Endothelial cell of umbilical vein (primary cell): Measurements from ENCODE around the gene CAPN7. TPM values are rescaled to one million over a fixed set of nuclear protein-coding genes. Genes with fewer than 3 reads are reported as not detected.

Experiments
- BruUV-seq: library from RNA; stranded (reverse); fragments of 400-500 nt; replicated peaks from 2 replicates; lab custom pipeline; 2021; lab: Mats Ljungman, UMichigan
- CTCF ChIA-PET: fragments of 300-600, 350-600 bp; sonication (Branson Sonifier 250); formaldehyde crosslinking; loops from one replicate; lab custom pipeline; 2021; ENCODE audit warnings: antibody characterized with exemption, inconsistent platforms; lab: Charles Lee
- POLR2A ChIA-PET: fragments of 300-600, 350-600 bp; sonication (Branson Sonifier 250); formaldehyde crosslinking; loops from one replicate; lab custom pipeline; 2021; ENCODE audit warnings: antibody characterized with exemption, inconsistent platforms; lab: Charles Lee
- DNase-seq: peaks from one replicate; pipeline ENCODE4 v3.0.0-alpha.2; 2011; ENCODE audit warnings: low read depth, low spot score
- FAIRE-seq: peaks from 2 replicates; lab custom pipeline; 2011; peaks lifted over from hg19 to GRCh38; lab: Jason Lieb, UNC
- H2AFZ ChIP-seq: 2 replicates; pipeline ENCODE4 v1.6.0; 2012; ENCODE audit warnings: low read depth, low read length, control low read depth, inconsistent platforms
- H3K27ac ChIP-seq: 2 replicates; pipeline ENCODE4 v1.5.1; 2011; ENCODE audit warnings: low read depth, mild to moderate bottlenecking, control low read depth, low read length, moderate library complexity; ENCODE audit not compliant: insufficient read depth
- H3K27me3 ChIP-seq, 2 experiments: 2 replicates each; pipeline versions ENCODE4 v1.6.0 to v1.6.1; 2011; ENCODE audit warnings: low read length in 2 of 2, mixed read lengths in 1 of 2; ENCODE audit not compliant: control insufficient read depth in 2 of 2, insufficient read depth in 2 of 2
- H3K36me3 ChIP-seq, 2 experiments: 2 replicates in 1 of 2; 3 replicates in 1 of 2; pipeline ENCODE4 v1.5.1; 2011; ENCODE audit warnings: low read length in 2 of 2, mild to moderate bottlenecking in 1 of 2, moderate library complexity in 1 of 2; ENCODE audit not compliant: control insufficient read depth in 2 of 2, insufficient read depth in 2 of 2; ENCODE audit errors: extremely low read depth in 1 of 2
- H3K4me1 ChIP-seq: 3 replicates; pipeline ENCODE4 v1.5.1; 2011; ENCODE audit warnings: mild to moderate bottlenecking, low read length; ENCODE audit not compliant: control insufficient read depth, insufficient read depth; ENCODE audit errors: extremely low read depth
- H3K4me2 ChIP-seq: 2 replicates; pipeline ENCODE4 v1.6.1; 2011; ENCODE audit warnings: low read length, control low read depth, mixed read lengths; ENCODE audit not compliant: insufficient read depth
- H3K4me3 ChIP-seq, 3 experiments: fragments of 200-600 bp in 1 of 3; sonication (generic), shearing (Covaris generic) in 1 of 3; replicated peaks in 1 of 3; 2 replicates each; pipeline ENCODE4 v1.5.1; 2011 to 2016; ENCODE audit warnings: control low read depth in 3 of 3, low read length in 3 of 3, mild to moderate bottlenecking in 2 of 3, inconsistent platforms in 1 of 3, low read depth in 1 of 3, moderate library complexity in 1 of 3; ENCODE audit not compliant: insufficient read depth in 1 of 3
- H3K79me2 ChIP-seq: 2 replicates; pipeline ENCODE4 v1.6.0; 2012; ENCODE audit warnings: low read length, inconsistent platforms; ENCODE audit not compliant: control insufficient read depth, insufficient read depth
- H3K9ac ChIP-seq: replicated peaks from 2 replicates; pipeline ENCODE3; 2011; ENCODE audit warnings: low read length, control low read depth; ENCODE audit not compliant: insufficient read depth; ENCODE audit errors: extremely low read depth
- H3K9me1 ChIP-seq: replicated peaks from 3 replicates; pipeline ENCODE4 v1.6.0; 2011; ENCODE audit warnings: mild to moderate bottlenecking, low read length; ENCODE audit not compliant: control insufficient read depth, insufficient read depth; ENCODE audit errors: extremely low read depth
- H3K9me3 ChIP-seq: replicated peaks from 2 replicates; pipeline ENCODE4 v1.5.1; 2012; ENCODE audit warnings: low read length, inconsistent platforms; ENCODE audit not compliant: control insufficient read depth, insufficient read depth
- H4K20me1 ChIP-seq: replicated peaks from 2 replicates; pipeline ENCODE3; 2011; ENCODE audit warnings: mild to moderate bottlenecking, low read length; ENCODE audit not compliant: control insufficient read depth, insufficient read depth; ENCODE audit errors: extremely low read depth
- CTCF ChIP-seq, 2 donors: IDR thresholded peaks; 1 replicate in 1 of 2; 2 replicates in 1 of 2; pipeline ENCODE4 v1.5.1; 2011; ENCODE audit warnings: low read length in 2 of 2, mild to moderate bottlenecking in 2 of 2, moderate library complexity in 2 of 2, control low read depth in 1 of 2, inconsistent platforms in 1 of 2, low read depth in 1 of 2; ENCODE audit not compliant: insufficient read depth in 1 of 2; ENCODE audit errors: extremely low read depth in 1 of 2
- EZH2 ChIP-seq: IDR thresholded peaks from 2 replicates; pipeline ENCODE4 v1.6.1; 2012; ENCODE audit warnings: borderline replicate concordance, low read depth, mild to moderate bottlenecking, moderate library complexity, low read length, inconsistent platforms; ENCODE audit not compliant: severe bottlenecking
- FOS ChIP-seq: IDR thresholded peaks from 2 replicates; pipeline ENCODE4 v1.6.1; 2011; ENCODE audit warnings: mild to moderate bottlenecking, low read length, moderate library complexity, borderline replicate concordance; ENCODE audit not compliant: insufficient read depth
- GATA2 ChIP-seq: IDR thresholded peaks from 2 replicates; pipeline ENCODE4 v1.7.0; 2011; ENCODE audit warnings: low read depth, mild to moderate bottlenecking, moderate library complexity, mixed read lengths, low read length; ENCODE audit not compliant: insufficient read length, insufficient read depth
- JUN ChIP-seq: IDR thresholded peaks from 2 replicates; pipeline ENCODE4 v1.6.1; 2011; ENCODE audit warnings: borderline replicate concordance, low read depth; ENCODE audit not compliant: insufficient read length, insufficient read depth
- MAX ChIP-seq: IDR thresholded peaks from 2 replicates; pipeline ENCODE4 v1.6.1; 2011; ENCODE audit not compliant: insufficient read depth, insufficient read length
- MYC ChIP-seq: IDR thresholded peaks from one replicate; pipeline ENCODE4 v1.6.1; 2011; ENCODE audit warnings: mild to moderate bottlenecking, low read depth, low read length
- POLR2A ChIP-seq: IDR thresholded peaks from 2 replicates; pipeline ENCODE4 v1.6.1; 2012; ENCODE audit warnings: low read depth, mild to moderate bottlenecking, control low read depth, low read length
- POLR2AphosphoS5 ChIP-seq: IDR thresholded peaks from 2 replicates; pipeline ENCODE4 v1.6.1; 2012; ENCODE audit warnings: low read depth, mild to moderate bottlenecking, control low read depth, low read length, moderate library complexity; ENCODE audit not compliant: insufficient read depth
- dilution Hi-C: fragments of 300-500 bp; cut with MboI; formaldehyde crosslinking; loops from one replicate; pipeline ENCODE4 v1.15.0; 2019; ENCODE audit warnings: low sequenced_read_pairs; ENCODE audit not compliant: extremely low pct_ligation_motif_present
- intact Hi-C: fragments of 100-400 bp; cut with micrococcal nuclease; formaldehyde crosslinking; loops from one replicate; pipeline ENCODE4 v1.10.0; 2022
- polyA plus RNA-seq, 4 experiments: library from polyadenylated mRNA; depleted of rRNA in 3 of 4; stranded (reverse) in 3 of 4; unstranded in 1 of 4; fragments of >200 nt; gene quantifications; 2 replicates each; pipeline versions ENCODE4 v1.2.1 to v1.2.3, GENCODE V29; 2011 to 2012; ENCODE audit warnings: missing spikeins in 1 of 4
- total RNA-seq: library from RNA; stranded (reverse); gene quantifications from 2 replicates; pipeline ENCODE4 v1.2.3, GENCODE V29; 2021

Gene CAPN7
- total and polyA plus RNA-seq, 2 donors (not counting 3 experiments of a cell fraction or from before 2014, with no cell fraction given) = 13.2 to 32.7 TPM

- H3K36me3 ChIP-seq = no peaks in the 10 kb centered on the region
Observed at GRCh38 chr3:15276028-15276724, 70.1 kb downstream of the CAPN7 start.

More at GRCh38 chr3:15276028-15276724, 70.1 kb downstream of the CAPN7 start:
- TF ChIP-seq CTCF (IDR thresholded peaks at IDR 0.05; ENCODE audit: extremely low read depth in 1 of 2, insufficient read depth in 1 of 2, low read depth in 1 of 2, low read length in 2 of 2) = no peak
- no peak for TF ChIP-seq POLR2A
- no peak for TF ChIP-seq MYC
- TF ChIP-seq POLR2AphosphoS5 = no peak
- TF ChIP-seq EZH2 = no peak
- no peak for TF ChIP-seq GATA2
- TF ChIP-seq FOS = no peak
- TF ChIP-seq MAX = no peak
- TF ChIP-seq JUN = no peak
- H2AFZ ChIP-seq = no peak overlapping the region
- peaks cover 64% of the 10 kb centered on the region for H3K79me2 ChIP-seq
- BruUV-seq = no TSS peak
- dilution Hi-C loops (no loop called here), intact Hi-C loops (no loop called here)
- no peak for DNase-seq
- H3K27me3 ChIP-seq = no peaks in the 10 kb centered on the region
- H3K4me2 ChIP-seq = no peak overlapping the region
- H3K4me1 ChIP-seq = peaks cover 8% of the 10 kb centered on the region
- FAIRE-seq = no peak
- no peak overlapping the region for H3K9ac ChIP-seq
- no peaks in the 10 kb centered on the region for H4K20me1 ChIP-seq
- H3K9me1 ChIP-seq = no peaks in the 10 kb centered on the region
- no peak overlapping the region for H3K4me3 ChIP-seq
- H3K9me3 ChIP-seq = no peaks in the 10 kb centered on the region
- peak overlapping the region; percentile 15 for H3K27ac ChIP-seq
- POLR2A ChIA-PET = no interaction called here
- CTCF ChIA-PET = interaction anchor here (1.3 to 5.2 kb wide), 6 partner anchors 9 to 129 kb away, joined by 3 to 28 read pairs (median 8); partner anchors contain the start of gene SH3BP5
